SH-SY5Y (cell line): Measurements from ENCODE around the gene ABCC4.

Experiments
- GATA2 ChIP-seq: IDR thresholded peaks from 2 replicates; pipeline ENCODE4 v1.6.1; 2011; ENCODE audit warnings: mild to moderate bottlenecking, low read depth, low read length
- GATA3 ChIP-seq: IDR thresholded peaks from 2 replicates; pipeline ENCODE4 v1.6.1; 2011; ENCODE audit warnings: low read depth, mild to moderate bottlenecking, low read length, moderate library complexity

The ABCC4 gene

GRCh38 chr13:95083758-95084157 lies 217.5 kb downstream of the ABCC4 start:
- TF ChIP-seq GATA2 (no peak), GATA3 (no peak)

- TF ChIP-seq GATA2 = no peak
- no peak for TF ChIP-seq GATA3
Measured at GRCh38 chr13:95083066-95083465, 218.2 kb downstream of the ABCC4 start.

GRCh38 chr13:95075506-95075905 lies 225.7 kb downstream of the ABCC4 start:
- no peak for TF ChIP-seq GATA2
- no peak for TF ChIP-seq GATA3

DNA sequence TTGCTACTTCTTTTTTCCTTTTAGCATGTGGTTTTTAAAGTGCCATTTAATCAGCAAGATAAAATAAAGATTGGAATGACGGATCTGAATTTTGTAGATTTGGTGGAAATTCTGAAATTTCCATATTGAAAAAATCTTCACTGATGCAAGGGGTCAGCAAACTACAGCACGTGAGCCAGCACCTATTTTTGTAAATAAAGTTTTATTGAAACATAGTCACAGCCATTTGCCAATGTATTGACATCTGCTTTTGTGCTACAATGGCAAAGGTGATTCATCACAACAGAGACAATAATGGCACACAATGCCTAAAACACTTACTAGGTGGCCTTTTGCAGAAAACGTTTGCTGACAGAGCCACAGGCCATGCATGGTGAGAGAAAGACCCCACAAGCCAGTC lies 226.4 kb downstream of the ABCC4 start:
- TF ChIP-seq GATA3 = no peak
- TF ChIP-seq GATA2 = no peak

DNA sequence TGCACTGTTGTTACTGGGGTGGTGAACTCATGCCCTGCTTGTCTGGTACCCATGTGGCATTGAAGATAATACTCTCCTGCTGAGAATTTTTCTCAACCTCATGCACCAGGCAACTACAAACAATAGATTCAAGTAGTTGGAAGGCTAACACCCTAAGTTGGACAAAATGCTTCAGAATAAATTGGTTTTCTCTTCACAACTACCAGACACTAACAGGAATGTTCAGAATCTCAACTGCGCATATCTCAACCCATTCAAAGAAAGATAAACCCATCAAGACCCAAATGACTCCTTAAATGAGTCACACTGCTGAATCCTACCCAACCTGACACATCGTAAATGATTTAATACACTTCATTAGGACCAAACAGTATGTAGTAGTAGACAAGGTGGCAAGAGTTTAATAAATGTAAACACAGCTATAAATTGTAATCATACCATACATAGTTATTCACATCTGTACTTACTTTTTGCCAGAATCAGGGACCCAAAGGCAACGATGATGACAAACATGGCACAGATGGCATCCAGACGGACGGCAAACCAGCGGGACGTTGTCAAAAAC lies 227.4 kb downstream of the ABCC4 start:
- no peak for TF ChIP-seq GATA3
- no peak for TF ChIP-seq GATA2

- TF ChIP-seq GATA3 = no peak
- no peak for TF ChIP-seq GATA2
Measured at GRCh38 chr13:95067303-95067702, 233.9 kb downstream of the ABCC4 start.

- no peak for TF ChIP-seq GATA3
- no peak for TF ChIP-seq GATA2
Measured at GRCh38 chr13:95060014-95060519, 241.2 kb downstream of the ABCC4 start.

- TF ChIP-seq GATA3 = no peak
- TF ChIP-seq GATA2 = no peak
Measured at GRCh38 chr13:95059306-95059705, 241.9 kb downstream of the ABCC4 start.

GRCh38 chr13:95058680-95059079 lies 242.6 kb downstream of the ABCC4 start:
- no peak for TF ChIP-seq GATA3

DNA sequence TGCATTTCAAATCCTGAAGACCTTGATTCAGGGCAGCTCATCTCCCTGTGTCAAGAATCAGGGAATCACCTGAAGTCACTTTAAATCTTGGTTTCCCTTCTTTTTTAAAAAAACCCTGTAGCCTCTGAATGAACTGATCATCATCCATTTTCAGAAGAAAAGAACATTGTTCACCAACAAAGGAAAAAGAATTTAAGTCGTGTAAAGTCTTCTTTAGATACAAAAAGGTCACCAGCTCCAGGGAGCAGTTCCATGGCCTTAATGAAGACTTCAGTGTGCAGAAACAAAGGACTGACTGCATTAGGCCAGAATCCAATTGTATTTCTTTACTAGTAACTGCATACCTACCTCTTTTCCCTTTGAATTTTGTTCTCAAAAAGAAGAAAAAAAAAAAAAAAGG lies 245.0 kb downstream of the ABCC4 start:
- TF ChIP-seq GATA2 (no peak), GATA3 (no peak)

DNA sequence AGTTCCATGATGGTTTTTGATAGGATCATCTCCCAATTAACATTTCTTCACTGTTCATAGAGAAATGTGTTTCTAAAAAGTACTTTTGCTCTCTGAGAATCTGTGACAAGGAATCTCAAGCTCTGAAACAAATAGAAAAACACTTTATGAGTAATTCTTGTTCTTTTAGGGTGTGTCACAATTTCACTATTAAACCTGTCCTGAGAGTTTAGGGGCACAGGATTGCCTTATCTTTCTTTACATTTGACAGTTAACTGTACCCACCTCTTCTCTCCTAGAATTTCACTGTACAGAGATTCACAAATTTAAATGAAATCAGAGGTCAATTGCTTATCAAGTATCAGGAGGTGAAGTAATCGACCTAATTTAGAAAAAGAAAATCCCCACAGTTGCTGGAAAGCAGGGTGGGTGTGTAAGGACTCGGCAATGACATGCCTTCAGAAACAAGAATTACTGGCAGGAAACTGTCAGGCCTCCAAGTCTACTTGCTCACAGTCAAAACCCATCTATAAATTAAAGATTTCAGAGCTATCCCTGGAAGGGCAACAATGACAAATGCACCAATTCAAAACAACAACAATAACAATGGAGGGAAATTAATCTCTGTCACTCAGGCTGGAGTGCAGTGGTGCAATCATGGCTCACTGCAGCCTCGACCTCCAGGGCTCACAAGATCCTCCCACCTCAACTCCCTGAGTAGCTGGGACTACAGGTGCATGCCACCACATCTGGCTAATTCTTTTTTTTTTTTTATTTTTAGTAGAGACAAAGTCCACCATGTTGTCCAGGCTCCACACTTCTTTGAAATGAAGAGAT lies 250.2 kb downstream of the ABCC4 start:
- TF ChIP-seq GATA3 (no peak), GATA2 (no peak)

GRCh38 chr13:95049772-95050171 lies 251.5 kb downstream of the ABCC4 start:
- TF ChIP-seq GATA3 (no peak), GATA2 (no peak)

- TF ChIP-seq GATA2 (no peak), GATA3 (no peak)
Measured at GRCh38 chr13:95044452-95045205, 256.6 kb downstream of the ABCC4 start.

DNA sequence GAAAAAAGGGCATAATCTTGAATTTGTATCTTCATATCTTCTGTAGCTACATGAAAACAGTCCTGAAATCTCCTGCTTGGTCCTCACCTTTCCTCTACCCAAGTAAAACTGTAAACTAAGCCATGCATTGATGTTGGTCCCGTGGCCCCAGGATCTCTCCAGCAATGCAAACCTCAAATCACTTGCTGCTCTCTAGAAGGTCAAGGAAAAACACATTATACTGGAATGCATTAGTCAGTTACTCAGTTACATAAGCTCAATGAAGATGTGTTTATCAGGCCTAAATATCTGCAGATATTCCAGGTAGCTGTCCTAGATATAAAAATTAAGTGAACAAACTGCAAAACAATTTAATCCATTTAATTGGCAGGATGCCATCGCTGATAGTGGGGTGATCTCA lies 261.8 kb downstream of the ABCC4 start:
- TF ChIP-seq GATA2 (no peak), GATA3 (no peak)

DNA sequence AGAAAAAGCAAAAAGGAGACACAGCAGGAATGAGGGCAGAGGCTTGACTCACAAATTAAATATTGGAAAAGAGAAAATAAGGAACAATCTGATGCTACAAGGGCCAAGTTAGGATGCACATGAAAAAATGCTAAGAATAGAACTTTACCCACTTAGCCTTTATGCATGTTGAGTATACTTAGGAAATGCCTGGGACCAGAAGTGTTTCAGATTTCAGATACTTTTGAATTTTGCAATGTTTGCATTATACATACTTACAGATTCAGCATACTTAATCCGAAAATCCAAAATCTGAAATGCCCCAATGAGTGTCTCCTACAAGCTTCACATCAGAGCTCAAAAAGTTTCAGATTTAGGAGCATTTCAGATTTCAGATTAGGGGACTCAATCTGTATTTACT lies 262.3 kb downstream of the ABCC4 start:
- TF ChIP-seq GATA3 = no peak
- TF ChIP-seq GATA2 = no peak
